ENCODE results near the gene DPP3.

Gene DPP3

DNA sequence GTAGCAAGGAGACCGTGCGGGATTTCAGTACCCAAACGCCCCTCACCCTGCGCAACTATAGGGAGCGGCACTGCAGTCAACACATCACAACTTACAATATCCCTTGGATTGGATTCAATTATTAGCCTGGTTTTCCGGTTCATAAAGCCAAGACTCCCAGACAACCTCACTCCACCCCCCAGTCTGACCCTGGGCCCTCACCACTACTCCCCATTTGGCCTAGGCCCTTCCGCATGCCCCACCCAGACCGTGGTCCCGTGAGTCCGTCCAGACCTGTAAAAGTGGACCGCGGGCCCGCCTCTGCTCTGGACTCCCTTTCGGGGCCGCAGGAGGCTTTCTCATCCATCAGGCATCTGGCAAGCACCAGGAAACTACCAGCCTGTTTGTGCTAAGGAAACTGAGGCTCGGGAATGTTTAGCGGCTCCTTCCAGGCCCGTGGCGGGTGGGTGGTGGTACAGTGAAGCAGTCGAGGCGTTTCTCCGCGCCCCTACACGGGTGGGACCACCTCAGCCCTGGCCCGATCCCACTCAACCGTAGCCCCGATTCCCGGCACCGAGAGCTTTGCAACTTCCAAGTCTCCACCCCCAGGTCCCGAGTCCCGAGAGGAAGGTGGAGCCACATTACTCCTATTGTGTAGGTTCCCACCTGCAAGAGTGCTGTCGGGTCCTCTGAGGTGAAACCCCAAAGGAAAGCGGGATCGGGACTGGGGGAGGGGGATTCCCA, 679 bp upstream of the DPP3 start:
- Histone ChIP-seq H3K27me3 (ENCODE audit: insufficient read depth, poor library complexity, severe bottlenecking) (no peaks in the 10 kb centered on the region), H3K4me3 (replicated peaks; ENCODE audit: insufficient read depth, low read length) (peak overlapping the region; percentile 78), H3K27ac (replicated peaks) (peak overlapping the region; percentile 87)
- TF ChIP-seq, protein P1, sequence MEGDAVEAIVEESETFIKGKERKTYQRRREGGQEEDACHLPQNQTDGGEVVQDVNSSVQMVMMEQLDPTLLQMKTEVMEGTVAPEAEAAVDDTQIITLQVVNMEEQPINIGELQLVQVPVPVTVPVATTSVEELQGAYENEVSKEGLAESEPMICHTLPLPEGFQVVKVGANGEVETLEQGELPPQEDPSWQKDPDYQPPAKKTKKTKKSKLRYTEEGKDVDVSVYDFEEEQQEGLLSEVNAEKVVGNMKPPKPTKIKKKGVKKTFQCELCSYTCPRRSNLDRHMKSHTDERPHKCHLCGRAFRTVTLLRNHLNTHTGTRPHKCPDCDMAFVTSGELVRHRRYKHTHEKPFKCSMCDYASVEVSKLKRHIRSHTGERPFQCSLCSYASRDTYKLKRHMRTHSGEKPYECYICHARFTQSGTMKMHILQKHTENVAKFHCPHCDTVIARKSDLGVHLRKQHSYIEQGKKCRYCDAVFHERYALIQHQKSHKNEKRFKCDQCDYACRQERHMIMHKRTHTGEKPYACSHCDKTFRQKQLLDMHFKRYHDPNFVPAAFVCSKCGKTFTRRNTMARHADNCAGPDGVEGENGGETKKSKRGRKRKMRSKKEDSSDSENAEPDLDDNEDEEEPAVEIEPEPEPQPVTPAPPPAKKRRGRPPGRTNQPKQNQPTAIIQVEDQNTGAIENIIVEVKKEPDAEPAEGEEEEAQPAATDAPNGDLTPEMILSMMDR (IDR thresholded peaks at IDR 0.05; ENCODE audit: insufficient read depth, low read length), result no peak
- TF ChIP-seq GABPA (IDR thresholded peaks at IDR 0.05; ENCODE audit: low read depth) (no peak), SPI1 (IDR thresholded peaks at IDR 0.05; ENCODE audit: borderline replicate concordance, low read depth) (no peak), POLR2AphosphoS5 (IDR thresholded peaks at IDR 0.05; ENCODE audit: low read depth) (no peak)
- TF ChIP-seq, protein P2, sequence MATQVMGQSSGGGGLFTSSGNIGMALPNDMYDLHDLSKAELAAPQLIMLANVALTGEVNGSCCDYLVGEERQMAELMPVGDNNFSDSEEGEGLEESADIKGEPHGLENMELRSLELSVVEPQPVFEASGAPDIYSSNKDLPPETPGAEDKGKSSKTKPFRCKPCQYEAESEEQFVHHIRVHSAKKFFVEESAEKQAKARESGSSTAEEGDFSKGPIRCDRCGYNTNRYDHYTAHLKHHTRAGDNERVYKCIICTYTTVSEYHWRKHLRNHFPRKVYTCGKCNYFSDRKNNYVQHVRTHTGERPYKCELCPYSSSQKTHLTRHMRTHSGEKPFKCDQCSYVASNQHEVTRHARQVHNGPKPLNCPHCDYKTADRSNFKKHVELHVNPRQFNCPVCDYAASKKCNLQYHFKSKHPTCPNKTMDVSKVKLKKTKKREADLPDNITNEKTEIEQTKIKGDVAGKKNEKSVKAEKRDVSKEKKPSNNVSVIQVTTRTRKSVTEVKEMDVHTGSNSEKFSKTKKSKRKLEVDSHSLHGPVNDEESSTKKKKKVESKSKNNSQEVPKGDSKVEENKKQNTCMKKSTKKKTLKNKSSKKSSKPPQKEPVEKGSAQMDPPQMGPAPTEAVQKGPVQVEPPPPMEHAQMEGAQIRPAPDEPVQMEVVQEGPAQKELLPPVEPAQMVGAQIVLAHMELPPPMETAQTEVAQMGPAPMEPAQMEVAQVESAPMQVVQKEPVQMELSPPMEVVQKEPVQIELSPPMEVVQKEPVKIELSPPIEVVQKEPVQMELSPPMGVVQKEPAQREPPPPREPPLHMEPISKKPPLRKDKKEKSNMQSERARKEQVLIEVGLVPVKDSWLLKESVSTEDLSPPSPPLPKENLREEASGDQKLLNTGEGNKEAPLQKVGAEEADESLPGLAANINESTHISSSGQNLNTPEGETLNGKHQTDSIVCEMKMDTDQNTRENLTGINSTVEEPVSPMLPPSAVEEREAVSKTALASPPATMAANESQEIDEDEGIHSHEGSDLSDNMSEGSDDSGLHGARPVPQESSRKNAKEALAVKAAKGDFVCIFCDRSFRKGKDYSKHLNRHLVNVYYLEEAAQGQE (IDR thresholded peaks at IDR 0.05; ENCODE audit: insufficient replicate concordance, low read depth), result peak; percentile 4
- no peak for DNase-seq (ENCODE audit: low read depth in 1 of 2, low spot score in 1 of 2)

DNA sequence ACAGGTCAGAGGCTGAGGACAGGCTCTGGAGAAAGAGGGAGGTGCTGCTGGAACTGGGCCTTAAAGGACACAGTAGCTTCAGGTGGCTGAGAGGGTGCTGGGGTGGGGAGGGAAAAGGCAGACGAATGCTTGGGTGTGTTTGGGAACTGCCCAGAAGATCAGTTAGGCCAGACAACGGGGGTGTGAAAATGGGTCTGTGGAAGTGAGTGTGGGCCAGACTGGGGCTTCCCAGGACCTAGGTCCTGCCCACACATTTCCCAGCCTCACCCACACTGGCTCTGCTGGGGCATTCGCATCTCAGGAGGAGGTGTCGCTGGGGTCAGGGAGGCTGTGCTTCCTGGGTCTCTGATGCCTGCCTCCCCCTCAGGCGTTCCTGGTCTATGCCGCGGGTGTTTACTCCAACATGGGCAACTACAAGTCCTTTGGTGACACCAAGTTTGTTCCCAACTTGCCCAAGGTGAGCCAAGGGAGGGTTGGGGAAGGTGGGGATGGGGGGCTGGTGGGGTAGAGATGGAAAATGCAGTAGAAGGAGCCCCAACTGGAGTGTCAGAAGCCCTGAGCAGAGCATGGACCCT, 4.7 kb downstream of the DPP3 start:
- Histone ChIP-seq H3K4me3 (replicated peaks; ENCODE audit: insufficient read depth, low read length) (no peak overlapping the region), H3K27ac (replicated peaks) (no peak overlapping the region), H3K27me3 (ENCODE audit: insufficient read depth, poor library complexity, severe bottlenecking) (no peaks in the 10 kb centered on the region)
- no peak for DNase-seq (ENCODE audit: low read depth in 1 of 2, low spot score in 1 of 2)
- TF ChIP-seq GABPA (IDR thresholded peaks at IDR 0.05; ENCODE audit: low read depth), result no peak
- TF ChIP-seq, protein P1 (IDR thresholded peaks at IDR 0.05; ENCODE audit: insufficient read depth, low read length), result no peak
- no peak for TF ChIP-seq SPI1 (IDR thresholded peaks at IDR 0.05; ENCODE audit: borderline replicate concordance, low read depth)
- no peak for TF ChIP-seq POLR2AphosphoS5 (IDR thresholded peaks at IDR 0.05; ENCODE audit: low read depth)
- TF ChIP-seq, protein P2 (IDR thresholded peaks at IDR 0.05; ENCODE audit: insufficient replicate concordance, low read depth), result no peak

DNA sequence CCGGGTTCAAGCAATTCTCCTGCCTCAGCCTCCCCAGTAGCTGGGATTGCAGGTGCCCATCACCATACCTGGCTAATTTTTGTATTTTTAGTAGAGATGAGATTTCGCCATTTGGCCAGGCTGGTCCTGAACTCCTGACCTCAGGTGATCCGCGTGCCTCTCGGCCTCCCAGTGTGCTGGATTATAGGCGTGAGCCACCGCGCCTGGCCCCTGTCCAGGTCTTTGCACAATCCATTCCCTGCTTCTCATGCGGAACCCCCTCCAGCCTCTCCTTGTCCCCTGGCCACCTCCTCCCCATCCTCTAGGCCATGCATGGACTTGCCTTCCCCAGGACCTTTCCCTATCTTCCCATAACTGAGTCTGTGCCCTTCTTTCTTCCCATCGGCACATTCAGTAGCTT, 8.7 kb downstream of the DPP3 start:
- no peak for DNase-seq (ENCODE audit: low read depth in 1 of 2, low spot score in 1 of 2)
- no peak for TF ChIP-seq SPI1 (IDR thresholded peaks at IDR 0.05; ENCODE audit: borderline replicate concordance, low read depth)
- no peak overlapping the region for H3K4me3 ChIP-seq (replicated peaks; ENCODE audit: insufficient read depth, low read length)
- H3K27me3 ChIP-seq (ENCODE audit: insufficient read depth, poor library complexity, severe bottlenecking), result no peaks in the 10 kb centered on the region
- H3K27ac ChIP-seq (replicated peaks), result no peak overlapping the region

DNA sequence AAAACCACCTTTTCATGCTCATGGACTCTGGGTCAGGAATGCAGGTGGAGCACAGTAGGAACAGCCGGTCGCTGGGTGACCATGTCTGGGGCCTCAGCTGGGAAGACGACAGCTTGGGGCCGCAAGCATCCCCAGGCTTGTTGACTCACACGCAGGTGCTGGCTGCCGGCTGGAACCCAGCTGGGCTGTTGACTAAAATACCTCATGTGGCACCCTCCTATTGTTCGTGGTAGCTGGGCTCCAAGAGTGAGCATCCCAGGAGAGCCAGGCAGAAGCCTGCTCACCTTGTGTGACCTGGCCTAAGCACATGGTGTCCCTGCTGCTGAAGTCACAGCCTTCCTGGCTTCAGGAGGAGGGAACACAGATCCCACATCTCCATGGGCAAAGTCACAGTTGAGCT, 9.4 kb downstream of the DPP3 start:
- Histone ChIP-seq H3K27ac (replicated peaks) (no peak overlapping the region), H3K4me3 (replicated peaks; ENCODE audit: insufficient read depth, low read length) (no peak overlapping the region), H3K27me3 (ENCODE audit: insufficient read depth, poor library complexity, severe bottlenecking) (no peaks in the 10 kb centered on the region)
- no peak for DNase-seq (ENCODE audit: low read depth in 1 of 2, low spot score in 1 of 2)
- TF ChIP-seq SPI1 (IDR thresholded peaks at IDR 0.05; ENCODE audit: borderline replicate concordance, low read depth) (no peak), POLR2AphosphoS5 (IDR thresholded peaks at IDR 0.05; ENCODE audit: low read depth) (no peak), GABPA (IDR thresholded peaks at IDR 0.05; ENCODE audit: low read depth) (no peak)
- TF ChIP-seq, protein P2 (IDR thresholded peaks at IDR 0.05; ENCODE audit: insufficient replicate concordance, low read depth), result no peak
- TF ChIP-seq, protein P1 (IDR thresholded peaks at IDR 0.05; ENCODE audit: insufficient read depth, low read length), result no peak

All from HL-60 (cell line).